Uterus (tissue), 4 donors: ENCODE results near the gene PI4KA. TPM values are rescaled to one million over a fixed set of nuclear protein-coding genes. Genes with fewer than 3 reads are reported as not detected.

Source experiments
- DNase-seq, 2 donors: peaks; one replicate each; pipeline ENCODE4 v3.0.0-alpha.2; 2019 to 2020
- H3K27ac ChIP-seq, 2 donors: fragments of 200-600 bp; sonication (generic); 1 replicate in 1 of 2; 2 replicates in 1 of 2; pipeline ENCODE4 v1.5.1; 2016 to 2018
- H3K27me3 ChIP-seq, 2 donors: fragments of 200-600 bp; sonication (generic); one replicate each; pipeline ENCODE4 v1.5.1; 2018 to 2019; ENCODE audit warnings: control low read depth in 1 of 2
- H3K36me3 ChIP-seq, 2 donors: fragments of 200-600 bp; sonication (generic); one replicate each; pipeline ENCODE4 v1.5.1; 2019; ENCODE audit warnings: control low read depth in 1 of 2
- H3K4me1 ChIP-seq, 2 donors: fragments of 200-600 bp; sonication (generic); one replicate each; pipeline ENCODE4 v1.5.1; 2018 to 2019; ENCODE audit warnings: control low read depth in 1 of 2
- H3K4me3 ChIP-seq, 2 donors: fragments of 200-600 bp; sonication (generic); 1 replicate in 1 of 2; 2 replicates in 1 of 2; pipeline ENCODE4 v1.5.1; 2018 to 2019; ENCODE audit warnings: mild to moderate bottlenecking in 1 of 2
- H3K9me3 ChIP-seq, 2 donors: fragments of 200-600 bp; sonication (generic); one replicate each; pipeline ENCODE4 v1.5.1; 2019; ENCODE audit warnings: control low read depth in 1 of 2
- POLR2A ChIP-seq, 2 donors: fragments of 450-650 bp; IDR thresholded peaks; one replicate each; pipeline ENCODE4 v1.6.1; 2016; ENCODE audit warnings: antibody characterized with exemption in 2 of 2, mild to moderate bottlenecking in 1 of 2, moderate library complexity in 1 of 2
- intact Hi-C: fragments of 100-400 bp; cut with DNase I; formaldehyde crosslinking; loops from one replicate; pipeline ENCODE4 v1.15.1; 2023; ENCODE audit warnings: low total_unique reads
- total RNA-seq, 4 donors: library from RNA; depleted of rRNA in 3 of 4; stranded (reverse); fragments of >200 nt in 3 of 4; gene quantifications; one replicate each; pipeline versions ENCODE4 v1.1.0 to v1.2.4, GENCODE V29; 2014 to 2023
- TF ChIP-seq, protein P1 (sequence below), 4 experiments: fragments of 200-600 bp in 2 of 4; fragments of 450-650 bp in 2 of 4; sonication (generic) in 2 of 4; IDR thresholded peaks; one replicate each; pipeline ENCODE4 v1.5.1; 2016 to 2019; ENCODE audit warnings: antibody characterized with exemption in 4 of 4, mild to moderate bottlenecking in 2 of 4, moderate library complexity in 1 of 4
- donor health status: DM: yes; HTN: yes; CAD: no.

Gene PI4KA
- total RNA-seq, 4 donors from 2014 or later: 48.9 to 238 (median 108) TPM

DNA sequence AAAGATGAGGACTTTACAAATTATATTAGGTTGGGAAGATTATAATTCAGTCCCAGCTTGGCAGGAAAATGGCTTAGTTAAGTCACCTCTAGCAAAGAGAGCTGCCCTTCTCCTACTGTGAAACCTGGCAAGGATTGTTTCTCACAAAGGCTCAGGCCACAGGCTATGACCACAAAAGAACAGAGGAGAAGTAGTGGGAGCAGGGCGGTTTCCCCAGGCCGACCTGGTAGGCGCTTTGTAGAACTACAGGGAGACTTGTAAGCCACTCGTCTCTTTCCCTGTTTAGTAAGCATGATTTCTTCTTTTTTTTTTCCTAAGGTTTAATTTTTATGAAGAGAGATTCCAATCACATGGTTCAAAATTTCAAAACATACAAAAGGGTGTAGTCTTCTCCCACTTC is 4.8 kb upstream of the PI4KA start:
- no peaks in the 10 kb centered on the region for H3K4me1 ChIP-seq
- intact Hi-C loops: no loop called here
- no peak for TF ChIP-seq POLR2A (IDR thresholded peaks at IDR 0.05)
- TF ChIP-seq, protein P1, sequence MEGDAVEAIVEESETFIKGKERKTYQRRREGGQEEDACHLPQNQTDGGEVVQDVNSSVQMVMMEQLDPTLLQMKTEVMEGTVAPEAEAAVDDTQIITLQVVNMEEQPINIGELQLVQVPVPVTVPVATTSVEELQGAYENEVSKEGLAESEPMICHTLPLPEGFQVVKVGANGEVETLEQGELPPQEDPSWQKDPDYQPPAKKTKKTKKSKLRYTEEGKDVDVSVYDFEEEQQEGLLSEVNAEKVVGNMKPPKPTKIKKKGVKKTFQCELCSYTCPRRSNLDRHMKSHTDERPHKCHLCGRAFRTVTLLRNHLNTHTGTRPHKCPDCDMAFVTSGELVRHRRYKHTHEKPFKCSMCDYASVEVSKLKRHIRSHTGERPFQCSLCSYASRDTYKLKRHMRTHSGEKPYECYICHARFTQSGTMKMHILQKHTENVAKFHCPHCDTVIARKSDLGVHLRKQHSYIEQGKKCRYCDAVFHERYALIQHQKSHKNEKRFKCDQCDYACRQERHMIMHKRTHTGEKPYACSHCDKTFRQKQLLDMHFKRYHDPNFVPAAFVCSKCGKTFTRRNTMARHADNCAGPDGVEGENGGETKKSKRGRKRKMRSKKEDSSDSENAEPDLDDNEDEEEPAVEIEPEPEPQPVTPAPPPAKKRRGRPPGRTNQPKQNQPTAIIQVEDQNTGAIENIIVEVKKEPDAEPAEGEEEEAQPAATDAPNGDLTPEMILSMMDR (IDR thresholded peaks at IDR 0.05): no peak

DNA sequence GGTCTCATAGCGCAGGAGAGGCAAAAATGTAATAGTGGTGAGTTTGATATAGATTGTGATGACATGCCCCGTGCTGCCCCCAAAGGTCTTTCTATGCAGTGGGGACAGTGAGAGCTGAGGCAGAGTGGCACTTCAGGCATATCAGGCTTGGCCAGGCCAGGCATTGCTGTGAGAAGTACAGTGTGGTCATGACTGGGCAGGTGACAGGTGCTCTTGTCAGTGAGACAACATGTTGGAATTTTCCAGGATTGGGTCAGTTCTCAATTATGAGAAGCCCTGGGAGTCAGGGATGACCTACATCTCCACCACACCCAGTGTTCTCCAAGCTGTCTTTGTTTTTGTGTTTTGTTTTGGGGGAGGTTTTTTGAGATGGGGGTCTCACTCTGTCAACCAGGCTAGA is 3.9 kb upstream of the PI4KA start:
- H3K27ac ChIP-seq: no peak overlapping the region
- H3K4me1 ChIP-seq: peaks cover 0 to 2% of the 10 kb centered on the region in 2 donors
- no peak for DNase-seq
- H3K4me3 ChIP-seq: no peak overlapping the region
- H3K27me3 ChIP-seq: no peaks in the 10 kb centered on the region
- intact Hi-C loops: no loop called here
- TF ChIP-seq, protein P1 (IDR thresholded peaks at IDR 0.05): no peak
- no peak for TF ChIP-seq POLR2A (IDR thresholded peaks at IDR 0.05)
- H3K9me3 ChIP-seq: no peaks in the 10 kb centered on the region
- H3K36me3 ChIP-seq: no peaks in the 10 kb centered on the region

More for the DNA sequence above, 4.8 kb upstream of the PI4KA start:
- Histone ChIP-seq H3K27me3 (no peaks in the 10 kb centered on the region), H3K27ac (no peak overlapping the region), H3K9me3 (no peaks in the 10 kb centered on the region), H3K4me3 (no peak overlapping the region), H3K36me3 (no peaks in the 10 kb centered on the region)
- no peak for DNase-seq

DNA sequence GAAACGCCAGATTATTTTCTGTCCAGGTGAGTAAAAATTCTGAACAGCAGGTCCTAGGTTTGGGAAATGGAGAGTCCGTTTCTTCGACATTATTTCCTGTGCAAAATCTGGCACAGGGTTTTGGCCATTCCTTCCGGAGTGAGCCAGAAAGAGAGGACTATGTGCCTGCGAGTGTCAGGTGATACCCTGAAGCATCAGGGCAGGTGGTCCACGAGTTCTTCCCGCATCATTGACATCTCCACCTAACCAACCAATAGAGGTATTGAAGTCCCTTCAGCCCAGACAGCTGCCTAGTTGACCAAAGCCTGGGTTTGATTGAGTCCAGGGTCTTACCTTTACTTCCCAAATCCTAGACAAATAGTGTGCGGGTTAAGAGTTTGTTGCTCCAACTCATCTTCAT is 1.0 kb upstream of the PI4KA start:
- Histone ChIP-seq H3K9me3 (no peaks in the 10 kb centered on the region), H3K36me3 (no peaks in the 10 kb centered on the region), H3K4me1 (peaks cover 0 to 12% of the 10 kb centered on the region in 2 donors), H3K4me3 (peak overlapping the region; percentile 71 to 78), H3K27me3 (no peaks in the 10 kb centered on the region), H3K27ac (peak overlapping the region; percentile 82 to 89)
- TF ChIP-seq POLR2A (IDR thresholded peaks at IDR 0.05): no peak
- TF ChIP-seq, protein P1 (IDR thresholded peaks at IDR 0.05): no peak
- DNase-seq: no peak
- intact Hi-C loops: no loop called here

DNA sequence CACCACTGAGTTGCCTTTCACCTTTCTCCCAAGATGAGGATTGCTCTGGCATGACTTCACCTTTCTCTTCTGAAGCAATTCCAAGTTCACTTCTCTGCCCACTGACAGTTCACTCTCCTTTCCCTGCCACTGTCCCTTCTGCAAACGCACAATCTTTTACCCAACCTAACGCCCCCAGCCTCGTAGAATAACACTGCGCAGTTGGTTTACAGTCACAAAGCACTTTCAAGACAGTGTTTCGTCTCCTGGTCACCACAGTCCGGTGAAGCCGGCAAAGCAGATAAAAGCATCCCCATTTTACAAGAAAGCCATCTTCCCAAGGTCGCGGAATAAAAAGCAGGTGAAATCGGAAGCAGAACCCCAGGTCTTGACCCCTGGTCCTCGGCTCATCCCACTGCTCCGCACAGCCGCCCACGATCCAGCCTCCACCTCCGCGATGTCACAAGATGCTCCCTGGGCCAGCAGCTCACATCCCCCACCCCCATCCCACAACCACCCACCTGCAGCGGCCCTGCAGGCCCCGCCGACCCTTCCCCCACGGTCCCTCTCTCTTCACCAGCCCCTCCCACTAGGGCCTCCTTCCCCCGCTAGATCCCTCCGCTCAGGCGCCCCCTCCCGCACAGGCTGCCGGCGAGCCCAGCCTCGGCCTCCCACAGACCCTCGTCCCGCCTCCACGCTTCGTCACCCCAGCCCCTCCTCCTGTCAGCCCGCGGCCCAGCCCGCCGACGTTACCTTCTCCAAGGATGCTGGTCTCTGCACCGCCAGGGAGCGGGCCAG is 585 bp downstream of the PI4KA start:
- Histone ChIP-seq H3K27ac (peak overlapping the region; percentile 90 to 92), H3K9me3 (no peaks in the 10 kb centered on the region), H3K27me3 (no peaks in the 10 kb centered on the region), H3K4me1 (peaks cover 0 to 12% of the 10 kb centered on the region in 2 donors), H3K4me3 (peak overlapping the region; percentile 55 to 71), H3K36me3 (no peaks in the 10 kb centered on the region)
- no peak for TF ChIP-seq POLR2A (IDR thresholded peaks at IDR 0.05)
- TF ChIP-seq, protein P1 (IDR thresholded peaks at IDR 0.05): no peak
- peak; percentile 90 to 91 for DNase-seq
- intact Hi-C loops: no loop called here

DNA sequence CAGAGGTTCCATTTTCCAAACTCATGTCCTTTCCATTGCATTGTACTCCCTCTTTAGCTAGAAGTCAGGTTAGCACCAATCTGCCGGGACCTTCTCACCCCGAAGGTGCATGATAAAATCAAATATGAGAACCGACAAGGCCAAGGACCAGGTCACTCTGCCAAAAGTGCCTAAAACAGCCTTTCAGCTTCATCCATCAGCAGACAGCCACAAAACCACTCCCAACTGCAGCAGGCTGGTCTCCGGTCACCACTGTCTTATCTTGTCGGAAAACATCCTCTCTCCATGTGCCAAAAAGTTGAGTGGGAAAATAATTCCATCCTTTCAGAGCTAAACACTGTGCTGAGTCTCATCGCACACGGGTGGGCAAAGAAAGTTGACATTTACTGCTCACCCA is 1.4 kb downstream of the PI4KA start:
- Histone ChIP-seq H3K9me3 (no peaks in the 10 kb centered on the region), H3K4me1 (peaks cover 0 to 12% of the 10 kb centered on the region in 2 donors), H3K4me3 (peak overlapping the region; percentile 55 to 71), H3K27me3 (no peaks in the 10 kb centered on the region), H3K27ac (peak overlapping the region; percentile 90 to 92), H3K36me3 (no peaks in the 10 kb centered on the region)
- DNase-seq: no peak
- no peak for TF ChIP-seq POLR2A (IDR thresholded peaks at IDR 0.05)
- TF ChIP-seq, protein P1 (IDR thresholded peaks at IDR 0.05): no peak
- intact Hi-C loops: no loop called here
